Neural progenitor cell (in vitro differentiated cells): ENCODE results near the gene TMCC3. TPM values are rescaled to one million over a fixed set of nuclear protein-coding genes. Genes with fewer than 3 reads are reported as not detected.

Experiments
- DNase-seq: peaks from one replicate; pipeline ENCODE4 v3.0.0-alpha.2; 2016; ENCODE audit warnings: low spot score
- H2AFZ ChIP-seq: fragments of 200-600 bp; sonication (generic); replicated peaks from 2 replicates; pipeline ENCODE4 v1.6.1; 2016; ENCODE audit warnings: antibody characterized with exemption
- H3F3A ChIP-seq: fragments of 200-600 bp; sonication (generic); 2 replicates; pipeline ENCODE4 v1.6.1; 2016; ENCODE audit warnings: antibody characterized with exemption, low read depth
- H3K27ac ChIP-seq: fragments of 200-600 bp; sonication (generic); 2 replicates; pipeline ENCODE4 v1.5.1; 2016; ENCODE audit warnings: mild to moderate bottlenecking
- H3K27me3 ChIP-seq: fragments of 200-600 bp; sonication (generic); 2 replicates; pipeline ENCODE4 v1.6.1; 2016; ENCODE audit warnings: mild to moderate bottlenecking, moderate library complexity
- H3K36me3 ChIP-seq: fragments of 200-600 bp; sonication (generic); 2 replicates; pipeline ENCODE4 v1.5.1; 2016
- H3K4me1 ChIP-seq: fragments of 200-600 bp; sonication (generic); 2 replicates; pipeline ENCODE4 v1.6.1; 2016; ENCODE audit warnings: mixed run types
- H3K4me2 ChIP-seq: fragments of 200-600 bp; sonication (generic); 2 replicates; pipeline ENCODE4 v1.6.1; 2016
- H3K4me3 ChIP-seq: fragments of 200-600 bp; sonication (generic); 2 replicates; pipeline ENCODE4 v1.5.1; 2016
- H3K79me2 ChIP-seq: fragments of 200-600 bp; sonication (generic); 2 replicates; pipeline ENCODE4 v1.6.1; 2016; ENCODE audit warnings: low read depth
- H3K9ac ChIP-seq: fragments of 200-600 bp; sonication (generic); 2 replicates; pipeline ENCODE4 v1.6.1; 2016
- H3K9me3 ChIP-seq: fragments of 200-600 bp; sonication (generic); 2 replicates; pipeline ENCODE4 v1.5.1; 2016; ENCODE audit warnings: low read depth
- H4K20me1 ChIP-seq: fragments of 200-600 bp; sonication (generic); 2 replicates; pipeline ENCODE4 v1.6.1; 2016; ENCODE audit warnings: low read depth
- H3K27ac Mint-ChIP-seq: 3 replicates; pipeline ENCODE4 v1.8.0; 2021; ENCODE audit warnings: mixed read lengths
- H3K27me3 Mint-ChIP-seq: 2 replicates; pipeline ENCODE4 v1.8.0; 2022; ENCODE audit warnings: low read depth, mild to moderate bottlenecking, inconsistent platforms, moderate library complexity, mixed read lengths; ENCODE audit not compliant: insufficient read depth
- H3K36me3 Mint-ChIP-seq: 3 replicates; pipeline ENCODE4 v1.8.0; 2021; ENCODE audit warnings: mixed read lengths
- H3K4me1 Mint-ChIP-seq: 3 replicates; pipeline ENCODE4 v1.8.0; 2021; ENCODE audit warnings: mixed read lengths
- H3K4me3 Mint-ChIP-seq: 3 replicates; pipeline ENCODE4 v1.8.0; 2021; ENCODE audit warnings: mild to moderate bottlenecking, moderate library complexity, mixed read lengths
- H3K9me3 Mint-ChIP-seq: 3 replicates; pipeline ENCODE4 v1.8.0; 2020; ENCODE audit warnings: mixed read lengths
- EZH2 ChIP-seq: fragments of 200-600 bp; sonication (generic); IDR thresholded peaks from 2 replicates; pipeline ENCODE4 v1.6.1; 2017; ENCODE audit warnings: antibody characterized with exemption, mild to moderate bottlenecking, moderate library complexity
- EZH2phosphoT487 ChIP-seq: fragments of 200-600 bp; sonication (generic); IDR thresholded peaks from 2 replicates; pipeline ENCODE4 v1.6.1; 2017; ENCODE audit warnings: antibody characterized with exemption
- total RNA-seq: library from RNA; depleted of rRNA; stranded (reverse); fragments of >200 nt; gene quantifications from 2 replicates; pipeline ENCODE4 v1.2.3, GENCODE V29; 2015; ENCODE audit warnings: low replicate concordance
- TF ChIP-seq, protein P1 (sequence below): fragments of 200-600 bp; sonication (generic); IDR thresholded peaks from 2 replicates; pipeline ENCODE4 v1.5.1; 2017; ENCODE audit warnings: antibody characterized with exemption, mild to moderate bottlenecking

TMCC3 gene
- total RNA-seq, 1 donor from 2014 or later, result 9.5 TPM

GRCh38 chr12:94663702-94664101 is 13.3 kb upstream of the TMCC3 start:
- Mint-ChIP-seq H3K36me3 (no peaks in the 10 kb centered on the region), H3K4me3 (no peak overlapping the region), H3K27ac (peak overlapping the region; percentile 29), H3K9me3 (no peaks in the 10 kb centered on the region), H3K4me1 (peaks cover 7% of the 10 kb centered on the region), H3K27me3 (peaks cover 3% of the 10 kb centered on the region)
- Histone ChIP-seq H3K9me3 (no peaks in the 10 kb centered on the region), H3K27me3 (no peaks in the 10 kb centered on the region), H4K20me1 (no peaks in the 10 kb centered on the region), H3K9ac (no peak overlapping the region), H3K4me3 (no peak overlapping the region), H3K4me1 (peaks cover 4% of the 10 kb centered on the region), H3K27ac (no peak overlapping the region), H3F3A (no peaks in the 10 kb centered on the region), H3K4me2 (no peak overlapping the region), H3K36me3 (no peaks in the 10 kb centered on the region), H3K79me2 (no peaks in the 10 kb centered on the region), H2AFZ (no peak overlapping the region)
- no peak for DNase-seq
- no peak for TF ChIP-seq EZH2
- TF ChIP-seq, protein P1, sequence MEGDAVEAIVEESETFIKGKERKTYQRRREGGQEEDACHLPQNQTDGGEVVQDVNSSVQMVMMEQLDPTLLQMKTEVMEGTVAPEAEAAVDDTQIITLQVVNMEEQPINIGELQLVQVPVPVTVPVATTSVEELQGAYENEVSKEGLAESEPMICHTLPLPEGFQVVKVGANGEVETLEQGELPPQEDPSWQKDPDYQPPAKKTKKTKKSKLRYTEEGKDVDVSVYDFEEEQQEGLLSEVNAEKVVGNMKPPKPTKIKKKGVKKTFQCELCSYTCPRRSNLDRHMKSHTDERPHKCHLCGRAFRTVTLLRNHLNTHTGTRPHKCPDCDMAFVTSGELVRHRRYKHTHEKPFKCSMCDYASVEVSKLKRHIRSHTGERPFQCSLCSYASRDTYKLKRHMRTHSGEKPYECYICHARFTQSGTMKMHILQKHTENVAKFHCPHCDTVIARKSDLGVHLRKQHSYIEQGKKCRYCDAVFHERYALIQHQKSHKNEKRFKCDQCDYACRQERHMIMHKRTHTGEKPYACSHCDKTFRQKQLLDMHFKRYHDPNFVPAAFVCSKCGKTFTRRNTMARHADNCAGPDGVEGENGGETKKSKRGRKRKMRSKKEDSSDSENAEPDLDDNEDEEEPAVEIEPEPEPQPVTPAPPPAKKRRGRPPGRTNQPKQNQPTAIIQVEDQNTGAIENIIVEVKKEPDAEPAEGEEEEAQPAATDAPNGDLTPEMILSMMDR, result no peak
- TF ChIP-seq EZH2phosphoT487, result no peak

- Histone ChIP-seq H3K36me3 (no peaks in the 10 kb centered on the region), H4K20me1 (no peaks in the 10 kb centered on the region), H3K4me2 (no peak overlapping the region), H3F3A (no peaks in the 10 kb centered on the region), H3K4me1 (peaks cover 4% of the 10 kb centered on the region), H3K9ac (no peak overlapping the region), H3K9me3 (no peaks in the 10 kb centered on the region), H3K27ac (no peak overlapping the region), H3K27me3 (no peaks in the 10 kb centered on the region), H2AFZ (peak overlapping the region; percentile 63), H3K79me2 (no peaks in the 10 kb centered on the region), H3K4me3 (no peak overlapping the region)
- Mint-ChIP-seq H3K4me1 (peaks cover 8% of the 10 kb centered on the region), H3K9me3 (no peaks in the 10 kb centered on the region), H3K4me3 (no peak overlapping the region), H3K27ac (no peak overlapping the region), H3K36me3 (no peaks in the 10 kb centered on the region), H3K27me3 (peaks cover 3% of the 10 kb centered on the region)
- TF ChIP-seq, protein P1, result no peak
- TF ChIP-seq EZH2 (no peak), EZH2phosphoT487 (no peak)
- DNase-seq, result no peak
Observed at GRCh38 chr12:94663071-94663470, 12.7 kb upstream of the TMCC3 start.

DNA sequence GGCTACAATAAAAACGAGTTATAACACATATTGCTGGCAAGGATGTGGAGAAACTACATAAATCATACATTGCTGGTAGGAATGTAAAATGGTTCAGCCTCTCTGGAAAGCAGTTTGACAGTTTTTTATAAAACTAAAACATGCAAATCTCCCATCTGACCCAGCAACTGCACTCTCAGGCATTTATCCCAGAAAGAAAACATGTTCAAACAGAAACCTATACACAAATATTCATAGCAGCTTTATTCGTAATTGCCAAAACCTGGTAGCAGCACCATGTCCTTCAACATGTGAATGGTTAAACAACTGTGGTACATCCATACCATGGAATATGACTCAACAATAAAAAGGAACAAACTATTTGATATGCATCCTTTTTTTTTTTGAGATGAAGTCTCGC is 10.1 kb upstream of the TMCC3 start:
- no peak overlapping the region for H3K27ac Mint-ChIP-seq
- no peaks in the 10 kb centered on the region for H3K9me3 Mint-ChIP-seq
- TF ChIP-seq EZH2phosphoT487 (no peak), EZH2 (no peak)
- TF ChIP-seq, protein P1, result no peak
- H3K27ac ChIP-seq, result no peak overlapping the region
- no peak overlapping the region for H3K4me3 ChIP-seq
- no peak overlapping the region for H3K9ac ChIP-seq
- H3K27me3 Mint-ChIP-seq, result peaks cover 7% of the 10 kb centered on the region
- H3K79me2 ChIP-seq, result no peaks in the 10 kb centered on the region
- H3K36me3 Mint-ChIP-seq, result no peaks in the 10 kb centered on the region
- H3K27me3 ChIP-seq, result no peaks in the 10 kb centered on the region
- no peaks in the 10 kb centered on the region for H3F3A ChIP-seq
- no peaks in the 10 kb centered on the region for H4K20me1 ChIP-seq
- DNase-seq, result no peak
- no peaks in the 10 kb centered on the region for H3K36me3 ChIP-seq
- no peak overlapping the region for H2AFZ ChIP-seq
- no peak overlapping the region for H3K4me3 Mint-ChIP-seq
- H3K9me3 ChIP-seq, result no peaks in the 10 kb centered on the region
- H3K4me2 ChIP-seq, result no peak overlapping the region
- no peaks in the 10 kb centered on the region for H3K4me1 ChIP-seq
- H3K4me1 Mint-ChIP-seq, result peaks cover 8% of the 10 kb centered on the region
